Activated T-cell treated with anti-CD3 and anti-CD28 coated beads, Interleukin-2, amount 50 U/mL, for 48 hours (primary cell): Measurements from ENCODE around the gene RGMB.

Experiments
- DNase-seq, 2 experiments: peaks; one replicate each; pipeline ENCODE4 v3.0.0-alpha.2; 2020

RGMB gene

DNA sequence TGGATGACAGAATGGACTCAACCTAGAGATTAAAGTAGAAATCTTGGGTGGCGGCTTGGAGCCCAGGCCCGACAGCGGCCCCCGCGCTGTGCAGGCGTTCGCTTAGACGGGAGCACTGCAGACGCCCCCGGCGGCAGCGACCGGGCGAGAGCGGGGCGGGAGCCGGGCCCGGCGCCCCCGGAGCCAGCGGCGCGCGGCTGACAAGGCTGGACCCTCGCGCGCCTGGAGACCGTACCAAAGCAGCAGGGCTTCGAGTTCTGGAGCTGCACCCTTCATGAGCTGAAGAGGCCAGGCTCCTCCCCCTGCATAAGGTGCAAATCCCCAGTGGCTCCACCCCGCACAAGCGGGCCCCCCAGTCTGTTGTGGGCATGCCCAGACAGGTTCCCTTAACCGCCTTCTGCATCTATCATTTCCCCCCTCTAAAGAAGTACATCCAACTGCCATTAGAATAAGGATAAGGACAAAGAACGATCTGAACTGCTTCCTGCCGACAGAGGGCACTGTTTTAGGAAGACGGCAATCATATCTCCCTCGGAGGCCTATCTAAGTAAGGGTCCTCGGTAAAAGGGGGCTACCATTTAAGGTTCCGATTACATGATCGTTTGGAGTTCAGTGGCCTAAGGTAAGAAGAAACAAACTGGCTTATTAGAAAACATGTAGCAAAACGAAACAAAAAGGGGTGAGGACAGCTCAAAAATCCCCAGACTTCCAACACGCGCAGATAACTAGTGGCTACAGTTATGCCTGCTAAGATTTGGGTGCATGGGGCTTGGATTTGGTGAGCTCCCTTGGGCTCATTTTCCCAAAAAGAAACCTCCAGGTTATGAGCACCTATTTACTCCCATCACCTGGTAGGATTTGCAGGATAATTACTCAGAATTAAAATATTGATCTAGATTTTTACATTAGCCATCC is 66.3 kb downstream of the RGMB start:
- DNase-seq: peak; percentile 36 to 39

DNA sequence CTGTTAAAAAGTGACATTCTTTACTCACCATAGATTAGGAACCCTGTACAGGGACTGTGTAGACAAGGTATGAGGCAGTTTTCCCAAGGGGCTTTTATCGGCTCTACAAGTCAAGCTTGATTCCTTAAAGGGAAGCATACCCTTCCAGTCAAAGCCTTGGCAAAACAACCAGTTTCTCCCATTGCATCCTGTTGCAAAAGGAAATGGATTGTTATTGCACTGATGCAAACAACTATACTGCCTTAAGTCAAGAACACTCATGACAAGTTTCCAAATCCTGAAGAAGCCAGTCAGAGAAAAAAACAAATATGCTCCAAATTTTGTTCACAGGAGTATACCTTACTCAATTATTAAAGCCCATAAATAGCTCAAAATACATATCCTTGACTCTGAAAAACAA is 67.5 kb downstream of the RGMB start:
- DNase-seq: no peak

DNA sequence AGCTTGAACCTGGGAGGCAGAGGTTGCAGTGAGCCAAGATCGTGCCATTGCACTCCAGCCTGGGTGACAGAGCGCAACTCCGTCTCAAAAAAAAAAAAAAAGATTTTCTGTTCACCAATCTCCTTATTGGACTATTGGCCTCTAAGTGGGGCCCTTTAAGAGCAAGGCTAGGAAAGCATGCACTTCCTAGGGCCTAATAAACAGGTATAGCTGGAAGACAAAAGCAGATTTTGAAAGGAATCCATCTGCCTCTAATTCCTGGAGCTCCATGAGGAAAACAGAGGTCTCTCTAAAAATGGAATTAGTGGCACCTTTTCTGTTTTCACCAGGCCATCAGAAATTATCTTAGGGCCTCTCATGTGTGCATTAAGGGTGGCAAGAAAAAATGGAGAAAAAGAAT is 70.0 kb downstream of the RGMB start:
- DNase-seq: no peak

DNA sequence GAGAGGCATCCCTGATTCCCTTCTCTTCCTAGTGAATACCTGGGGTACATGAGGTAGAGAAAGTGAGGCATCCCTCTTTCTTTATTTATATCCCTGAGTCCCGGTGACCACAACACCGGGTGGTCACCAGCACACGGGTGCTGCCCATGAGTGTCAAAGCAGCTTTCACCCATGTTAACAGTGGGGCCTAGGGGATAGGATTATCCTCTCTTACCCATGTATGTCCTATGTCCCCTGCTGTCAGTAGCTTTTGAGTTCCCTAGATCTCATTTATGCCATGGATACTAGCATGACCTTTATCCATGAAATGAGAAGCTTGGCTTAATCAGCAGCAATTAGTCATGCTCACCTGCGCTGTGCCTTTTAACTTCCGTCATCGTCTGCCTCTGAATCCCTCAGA is 71.4 kb downstream of the RGMB start:
- DNase-seq: no peak

DNA sequence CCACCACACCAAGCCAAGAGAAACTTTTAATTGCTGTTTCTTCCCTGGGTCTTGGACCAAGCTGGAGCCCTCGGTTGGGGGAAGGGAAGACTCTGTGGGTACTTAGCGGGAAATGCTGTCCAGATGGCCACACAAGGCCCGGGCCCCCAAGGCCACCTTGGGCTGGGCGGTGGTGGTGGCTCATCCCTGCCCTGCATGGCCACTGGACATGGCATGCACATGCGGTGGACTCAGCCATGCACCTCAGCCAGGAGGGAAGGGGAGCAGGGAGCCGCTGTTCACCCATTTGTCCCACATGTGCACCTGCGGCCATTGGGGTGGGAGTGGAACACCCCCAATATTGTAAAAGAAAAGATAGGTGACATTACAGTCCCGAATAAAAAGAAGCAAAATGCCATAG is 72.4 kb downstream of the RGMB start:
- no peak for DNase-seq
